GM21447 (cell line): Measurements from ENCODE around the gene SIX5.

Source experiments
- ATAC-seq: cut with Tn5 transposase; IDR thresholded peaks from one replicate; pipeline ENCODE4 v1.9.1; 2021; ENCODE audit not compliant: unreplicated experiment

The SIX5 gene

DNA sequence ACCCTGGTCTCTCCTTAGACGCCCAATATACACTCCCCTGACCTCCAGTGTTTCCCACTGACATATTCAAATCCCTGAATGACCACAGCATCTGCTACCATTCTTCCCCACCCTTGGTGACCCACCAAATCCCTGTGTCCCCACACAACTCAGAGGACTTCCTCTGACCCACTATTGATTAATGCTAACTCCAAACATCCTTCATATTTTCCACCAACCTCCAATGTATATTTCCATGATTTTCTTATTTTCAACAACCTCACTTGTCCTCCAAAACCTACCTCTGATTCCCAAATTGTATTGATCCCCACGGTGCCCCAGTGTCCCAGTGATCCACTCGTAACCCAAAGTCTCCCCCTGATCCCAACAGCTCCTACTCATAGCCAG lies 24.1 kb upstream of the SIX5 start:
- no peak for ATAC-seq

DNA sequence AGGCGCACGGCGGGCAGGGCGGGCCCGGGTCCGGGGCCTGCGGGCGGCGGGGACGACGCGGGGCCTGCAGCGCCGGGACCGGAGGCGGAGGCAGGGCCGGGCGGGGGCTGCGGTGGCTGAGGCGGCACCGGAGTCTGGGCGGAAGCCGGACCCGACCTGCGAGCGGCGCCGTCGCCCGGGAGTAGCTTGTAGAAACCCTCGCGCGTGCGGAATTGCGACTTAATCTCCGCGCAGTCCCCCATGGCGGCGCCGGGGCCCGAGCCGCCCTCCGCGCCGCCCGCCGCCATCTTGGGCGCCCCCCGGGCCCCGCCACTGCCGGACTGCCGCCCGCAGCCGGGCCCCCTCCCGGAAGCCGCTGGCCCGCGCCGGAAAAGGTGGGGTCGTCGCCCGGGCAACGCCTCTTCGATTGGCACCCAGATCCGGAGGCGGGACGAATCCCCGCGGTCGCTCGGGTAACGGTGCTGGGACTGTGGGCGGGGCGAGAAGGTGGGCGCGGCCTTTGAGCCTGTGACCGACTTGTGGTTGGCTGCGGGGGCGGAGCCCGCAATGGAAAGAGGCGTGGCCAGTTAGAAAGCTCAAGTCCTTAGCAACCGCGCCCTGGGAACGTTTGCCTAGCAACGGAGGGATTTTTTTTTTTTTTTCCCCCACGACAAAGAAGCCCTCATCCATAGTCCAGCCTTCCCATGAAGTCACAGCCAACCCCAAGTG lies 23.6 kb upstream of the SIX5 start, which contains the start of gene DMWD:
DMWD (minus strand) TSS at position 376 of the 708 bp plus-strand sequence; CDS start at position 287, 89 bp downstream.
- peak; percentile 90 for ATAC-seq

DNA sequence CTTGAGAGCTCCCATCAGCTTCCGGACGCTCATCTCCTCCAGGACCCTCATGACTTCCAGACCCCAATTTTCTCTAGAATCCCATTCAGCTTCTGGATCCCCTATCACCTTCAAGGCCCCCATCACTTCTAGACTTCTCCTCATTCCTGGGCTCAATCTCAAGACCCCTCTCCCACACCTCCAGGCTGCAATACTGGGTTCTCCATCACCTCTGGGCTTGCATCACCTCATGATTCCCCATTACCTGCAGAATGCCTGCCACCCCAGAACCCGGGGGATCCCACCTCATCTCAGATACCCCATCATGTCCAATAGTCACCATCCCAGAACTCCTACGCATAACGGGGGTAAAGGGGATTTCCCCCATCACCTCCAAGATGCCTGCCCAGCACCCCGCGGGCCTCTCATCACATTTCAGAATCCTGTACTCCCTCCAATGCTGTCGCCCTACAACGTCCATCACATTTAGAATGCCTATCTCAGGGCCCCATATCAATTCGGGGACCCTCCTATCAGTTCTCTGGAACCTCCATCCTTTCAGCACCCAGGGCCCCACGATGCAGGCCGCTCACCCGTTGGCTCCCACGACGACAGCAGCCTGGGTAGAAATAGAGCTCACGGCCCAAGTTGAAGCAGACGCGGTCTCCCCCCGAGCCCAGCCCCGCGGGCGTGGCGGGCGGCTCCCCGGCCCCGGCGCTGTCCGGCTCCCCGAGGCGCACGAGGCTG lies 22.9 kb upstream of the SIX5 start:
- ATAC-seq, result peak; percentile 19

DNA sequence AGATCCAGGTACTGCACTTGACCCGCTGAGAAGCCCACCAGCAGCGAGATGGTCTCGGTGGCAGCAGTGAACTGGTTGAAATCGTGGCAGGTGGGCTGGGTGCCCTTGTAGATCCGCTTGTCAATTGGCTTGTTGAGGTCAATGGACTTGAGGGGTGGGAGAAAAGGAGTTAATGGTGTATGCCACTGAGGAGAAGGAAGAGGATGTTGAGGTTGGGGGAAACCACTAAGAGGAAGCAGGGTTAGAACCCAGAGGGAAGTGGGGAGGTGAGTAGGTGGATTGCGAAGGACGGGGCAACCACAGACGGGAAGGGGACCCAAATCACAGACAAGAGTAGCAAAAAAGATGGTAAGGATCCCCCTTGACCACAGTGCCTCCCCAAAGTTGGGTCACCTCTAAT lies 21.9 kb upstream of the SIX5 start:
- no peak for ATAC-seq

DNA sequence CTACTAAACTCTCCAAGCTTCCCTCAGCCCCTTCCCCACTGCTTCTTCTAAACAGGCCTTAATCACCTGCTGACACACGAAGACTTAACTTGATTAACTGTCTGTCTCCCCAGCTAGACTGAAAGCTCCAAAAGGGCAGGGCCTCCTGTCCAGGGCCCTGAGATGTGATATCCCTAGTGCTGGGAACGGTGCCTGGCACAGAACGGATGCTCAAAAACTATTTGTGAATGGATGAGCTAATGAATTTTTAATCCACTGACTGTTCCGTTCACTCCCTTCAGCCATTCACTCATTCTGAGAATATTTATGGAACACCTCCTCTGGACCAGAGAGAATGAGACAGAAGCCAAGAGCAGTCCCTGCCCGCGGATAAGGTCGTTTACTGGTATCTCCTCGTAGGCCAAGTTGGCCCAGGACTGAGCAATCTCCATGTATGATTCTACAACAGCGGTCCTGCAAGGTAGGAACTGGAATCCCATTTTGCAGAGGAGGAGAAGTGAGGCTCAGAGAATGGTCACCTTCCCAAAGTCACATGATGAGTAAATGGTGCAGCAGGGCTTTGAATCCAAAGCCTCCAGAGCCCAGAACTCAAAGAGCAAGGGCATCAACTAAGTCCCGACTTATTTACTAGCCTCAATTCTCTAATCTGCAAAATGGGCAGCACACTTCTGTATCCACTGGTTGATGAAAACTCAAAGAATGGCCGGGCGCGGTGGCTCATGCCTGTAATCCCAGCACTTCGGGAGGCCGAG lies 20.2 kb upstream of the SIX5 start:
- ATAC-seq, result no peak

DNA sequence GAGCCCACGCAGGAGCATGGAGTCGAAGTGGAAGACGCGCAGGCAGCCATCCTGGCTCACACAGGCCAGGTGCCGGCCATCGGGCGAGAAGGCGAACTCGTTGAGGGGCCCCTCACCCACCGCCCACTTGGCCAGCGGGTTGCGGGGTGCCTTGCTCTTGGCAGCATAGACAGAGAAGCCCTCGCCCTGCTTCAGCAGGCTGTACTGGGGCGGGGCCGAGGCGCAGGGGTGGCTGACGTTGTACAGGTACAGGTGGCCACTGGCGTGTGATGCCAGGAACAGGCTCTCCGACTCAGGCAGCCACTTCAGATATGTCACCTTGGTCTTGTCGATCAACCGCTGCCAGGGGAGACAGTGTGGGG lies 17.5 kb upstream of the SIX5 start:
- ATAC-seq, result no peak

DNA sequence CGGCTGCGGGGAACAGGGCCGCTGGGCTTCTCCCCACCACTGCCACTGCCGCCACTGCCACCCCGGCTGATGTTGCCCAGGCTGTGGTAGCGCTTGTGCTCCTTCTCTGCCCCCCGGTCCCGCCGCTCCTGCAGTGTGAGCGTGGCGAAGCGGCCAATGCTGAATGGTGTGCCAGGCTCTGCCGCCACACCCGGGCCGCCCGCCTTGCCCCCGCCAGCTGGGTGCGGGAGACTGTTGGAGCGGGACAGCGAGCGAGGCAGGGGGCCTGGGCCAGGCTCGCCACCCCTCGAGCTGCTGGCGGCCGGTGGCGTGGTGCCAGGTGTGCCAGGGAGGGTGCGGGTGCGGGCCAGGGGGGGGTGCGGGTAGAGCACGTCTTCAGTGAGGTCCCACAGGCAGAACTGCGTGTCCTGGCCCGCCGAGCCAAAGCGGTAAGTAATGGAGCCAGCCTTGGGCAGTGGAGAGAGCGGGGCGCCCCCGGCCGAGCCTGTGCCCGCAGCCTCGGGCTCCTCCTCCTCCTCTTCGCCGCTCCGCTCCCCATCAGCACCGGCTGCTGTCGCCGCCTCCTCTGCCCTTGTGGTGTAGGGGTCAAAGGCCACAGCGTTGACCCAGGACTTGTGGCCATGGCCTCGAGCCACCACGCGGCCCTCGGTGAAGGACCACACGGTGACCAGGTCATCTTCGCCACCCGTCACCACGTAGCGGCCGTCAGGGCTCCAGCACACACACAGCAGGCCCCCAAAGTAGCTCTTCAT lies 16.9 kb upstream of the SIX5 start:
- no peak for ATAC-seq

DNA sequence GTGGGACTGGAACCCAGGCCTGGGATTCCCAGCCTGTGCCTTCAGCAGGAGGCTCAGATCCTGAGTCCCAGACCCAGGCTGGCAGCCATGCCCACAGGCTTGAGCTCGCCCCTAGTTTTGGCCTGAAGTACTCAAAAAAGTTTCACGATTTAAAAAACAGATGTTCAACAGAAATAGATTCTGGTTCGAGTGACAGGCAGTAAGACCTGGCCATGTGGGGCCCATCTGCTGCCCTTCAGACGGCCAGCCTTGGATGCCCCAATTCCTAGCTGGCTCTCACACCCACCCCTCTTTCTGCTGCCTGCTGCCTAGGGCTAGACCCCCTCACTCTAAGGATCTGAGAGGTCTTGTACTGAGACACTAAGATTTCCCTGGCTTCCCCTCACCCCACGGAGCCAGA lies 16.0 kb upstream of the SIX5 start:
- ATAC-seq, result no peak

DNA sequence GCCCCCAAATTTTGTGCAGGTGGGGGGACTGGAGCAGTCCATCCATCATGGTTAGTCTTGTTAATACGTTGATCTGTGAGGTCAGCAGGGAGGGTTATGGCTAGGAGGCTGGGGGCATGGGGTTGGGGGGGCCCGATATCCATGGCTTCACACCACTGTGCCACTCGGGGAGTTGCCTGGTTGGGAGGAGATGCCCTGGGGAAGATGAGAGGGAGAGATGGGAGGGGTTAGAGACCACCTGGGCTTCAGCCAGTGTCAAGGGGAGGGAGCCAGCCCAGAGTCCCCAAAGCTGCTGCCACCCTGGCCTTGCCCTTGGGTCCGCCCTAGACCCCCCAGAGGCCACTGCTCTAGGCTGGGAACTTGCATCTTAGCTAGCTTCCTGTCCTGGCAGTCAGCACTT lies 15.0 kb upstream of the SIX5 start:
- no peak for ATAC-seq

DNA sequence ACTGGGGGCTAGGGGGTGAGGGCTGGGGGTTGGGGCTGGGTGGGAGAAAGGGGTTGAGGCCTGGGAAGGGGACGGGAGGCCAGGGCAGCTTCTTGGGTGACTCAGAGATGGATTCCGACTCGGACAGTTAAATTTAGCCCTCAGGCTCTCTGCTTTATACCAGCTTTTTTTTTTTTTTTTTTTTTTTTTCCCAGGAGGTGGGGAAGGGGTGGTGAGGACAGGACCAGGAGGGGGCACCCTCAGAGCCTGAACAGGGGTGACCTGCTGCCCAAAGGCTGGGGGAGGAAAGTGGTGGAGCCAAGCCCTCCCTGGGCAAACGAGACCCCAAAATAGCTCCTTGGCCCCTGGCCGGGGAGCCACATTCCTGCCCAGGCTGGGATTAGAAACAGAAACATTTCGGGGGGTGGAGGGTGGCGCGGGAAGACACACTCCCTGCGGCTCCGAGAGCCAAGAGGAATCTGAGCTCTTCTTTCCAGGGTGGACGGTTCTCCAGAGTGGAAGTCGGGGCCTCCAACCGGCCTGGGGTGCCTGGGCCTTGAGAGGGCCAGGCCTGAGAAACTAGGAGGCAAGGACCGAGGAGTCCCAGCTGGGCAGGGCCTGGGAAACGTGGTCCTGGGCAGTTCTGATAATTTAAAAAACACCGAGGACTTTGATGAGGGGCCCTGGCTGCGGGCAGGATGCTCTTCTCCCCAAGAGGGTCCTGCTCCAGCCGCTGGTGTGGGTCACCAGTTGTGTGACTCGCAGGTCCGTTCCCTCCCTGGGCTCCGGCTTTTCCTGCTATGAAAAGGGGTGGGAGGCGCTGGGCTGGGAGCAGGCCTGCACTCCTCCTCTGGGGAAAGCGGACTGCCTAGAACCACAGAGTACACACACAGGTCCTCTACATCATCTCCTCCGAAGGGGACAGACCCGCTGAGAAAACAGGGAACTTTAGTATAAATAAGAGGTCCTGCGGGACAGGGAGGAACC lies 14.1 kb upstream of the SIX5 start:
- no peak for ATAC-seq

DNA sequence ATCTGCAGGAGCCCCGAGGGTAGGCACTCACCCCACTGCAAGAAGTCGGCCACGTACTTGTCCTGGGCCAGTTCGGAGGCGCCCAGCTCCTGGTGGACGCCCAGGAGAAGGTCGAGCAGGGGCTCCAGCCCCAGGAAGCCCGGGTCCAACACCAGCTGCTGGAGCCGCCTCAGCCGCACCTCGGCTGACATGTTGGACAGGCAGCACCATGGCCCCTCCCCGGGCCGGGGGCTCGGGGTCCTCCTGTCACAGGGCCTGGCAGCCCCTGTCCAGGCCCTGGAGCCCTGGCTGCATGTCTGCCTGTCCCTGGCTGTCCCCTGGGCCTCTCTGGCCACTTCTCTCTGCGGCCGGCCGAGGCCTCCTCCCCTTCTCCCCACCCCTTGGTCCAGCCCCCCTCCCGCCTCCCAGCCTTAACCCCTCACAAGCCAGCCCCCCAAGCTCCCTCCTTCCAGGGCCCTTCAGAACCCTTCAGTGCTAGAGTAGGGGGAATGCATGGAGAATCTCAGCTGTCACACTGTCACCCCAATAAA lies 13.2 kb upstream of the SIX5 start, which contains the start of gene DMPK:
DMPK (minus strand) TSS at position 329 of the 530 bp plus-strand sequence; CDS start at position 191, 138 bp downstream.
- no peak for ATAC-seq

DNA sequence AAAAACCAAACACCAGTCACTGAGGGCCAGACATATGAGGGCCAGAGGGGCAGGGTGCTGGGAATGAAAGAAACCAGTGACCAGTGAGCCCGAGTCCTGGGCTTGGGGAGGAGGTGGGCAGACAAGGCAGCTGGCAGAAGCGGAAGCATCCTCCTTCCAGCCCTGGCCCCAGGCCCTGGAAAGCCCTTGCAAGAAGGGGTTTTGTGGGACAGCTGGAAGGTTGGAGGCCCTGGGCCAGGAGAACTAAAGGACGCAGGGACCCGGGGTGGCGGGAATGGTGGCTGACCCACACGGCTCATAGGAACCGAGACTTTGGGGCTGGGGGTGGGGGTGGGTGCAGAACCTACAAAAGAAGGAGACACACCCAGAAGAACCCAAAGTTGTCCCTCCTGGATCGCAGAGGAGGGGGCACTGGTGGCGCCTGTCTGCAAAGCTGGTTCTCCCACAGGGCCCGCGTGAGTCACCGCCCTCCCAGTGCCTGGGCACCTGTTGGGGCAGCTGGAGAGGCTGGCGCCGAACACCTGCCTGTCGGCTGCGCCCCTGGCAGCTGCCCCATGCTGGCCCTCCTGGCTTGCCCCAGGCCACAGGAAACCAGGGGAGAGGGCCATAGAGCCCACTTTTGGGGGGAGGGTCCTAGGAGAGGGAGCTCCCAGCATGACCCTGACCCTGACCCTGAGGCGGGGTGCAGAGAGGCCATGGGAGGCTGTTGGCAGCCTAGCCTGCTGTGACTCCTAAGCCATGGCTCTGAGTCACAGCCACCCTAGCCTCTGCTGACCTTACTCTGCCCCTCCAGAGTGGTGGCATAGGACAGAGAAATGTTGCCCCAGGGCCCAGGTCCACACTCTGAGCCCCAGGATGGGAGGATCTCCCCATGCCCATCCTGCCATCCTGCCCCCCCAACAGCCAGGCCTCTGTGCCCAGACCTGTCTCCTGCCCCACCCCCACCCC lies 12.4 kb upstream of the SIX5 start:
- ATAC-seq, result no peak

DNA sequence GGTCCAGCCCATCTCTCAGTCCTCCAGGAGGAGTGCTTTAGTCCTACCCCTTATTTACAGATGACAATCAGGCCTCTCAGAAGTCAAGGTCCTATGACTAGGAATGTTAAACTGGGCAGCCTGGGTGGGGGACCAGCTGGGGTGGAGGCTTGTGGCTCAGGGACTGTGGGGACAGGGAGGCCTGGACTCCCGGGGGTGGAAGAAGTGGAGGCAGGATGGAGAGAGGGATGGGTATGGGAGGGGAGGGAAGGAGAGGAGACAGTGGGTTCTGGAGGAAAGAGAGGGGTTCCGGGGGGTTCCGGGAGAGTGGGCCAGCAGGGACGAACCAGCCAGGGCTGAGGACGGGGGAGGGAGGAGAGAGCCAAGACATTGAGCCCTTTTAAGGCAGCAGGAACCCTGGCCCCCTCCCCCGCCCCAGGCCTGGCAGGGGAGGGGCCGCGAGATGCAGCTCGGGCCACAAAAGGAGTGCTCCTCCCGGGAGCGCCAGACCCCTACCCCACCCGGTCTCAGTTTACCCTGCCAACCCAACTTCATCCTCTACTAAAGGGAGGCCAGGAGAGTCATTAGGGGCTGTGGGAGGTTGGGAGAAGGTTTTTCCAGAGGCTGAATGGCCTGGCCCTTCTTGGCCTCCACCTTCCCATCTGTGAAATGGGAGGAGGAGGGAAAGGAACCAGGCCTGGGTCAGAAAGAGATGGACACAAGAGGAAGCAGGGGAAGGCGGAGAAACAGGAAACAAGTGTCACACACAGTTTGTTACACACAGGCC lies 11.6 kb upstream of the SIX5 start:
- ATAC-seq, result no peak

DNA sequence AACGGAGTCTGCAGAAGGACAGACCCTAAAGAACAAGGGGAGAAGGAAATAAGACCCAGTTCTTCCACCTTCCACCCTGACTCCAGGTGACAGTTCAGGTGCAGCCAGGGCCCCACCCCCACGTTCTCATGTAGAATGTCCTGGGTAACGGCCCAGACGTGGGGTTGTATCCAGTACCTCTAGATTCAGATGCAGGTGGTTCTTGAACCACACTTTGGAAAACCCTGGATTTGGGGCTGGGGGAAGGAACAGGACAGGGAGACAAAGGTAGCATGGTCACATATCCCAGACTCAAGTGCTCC lies 11.0 kb upstream of the SIX5 start:
- no peak for ATAC-seq

DNA sequence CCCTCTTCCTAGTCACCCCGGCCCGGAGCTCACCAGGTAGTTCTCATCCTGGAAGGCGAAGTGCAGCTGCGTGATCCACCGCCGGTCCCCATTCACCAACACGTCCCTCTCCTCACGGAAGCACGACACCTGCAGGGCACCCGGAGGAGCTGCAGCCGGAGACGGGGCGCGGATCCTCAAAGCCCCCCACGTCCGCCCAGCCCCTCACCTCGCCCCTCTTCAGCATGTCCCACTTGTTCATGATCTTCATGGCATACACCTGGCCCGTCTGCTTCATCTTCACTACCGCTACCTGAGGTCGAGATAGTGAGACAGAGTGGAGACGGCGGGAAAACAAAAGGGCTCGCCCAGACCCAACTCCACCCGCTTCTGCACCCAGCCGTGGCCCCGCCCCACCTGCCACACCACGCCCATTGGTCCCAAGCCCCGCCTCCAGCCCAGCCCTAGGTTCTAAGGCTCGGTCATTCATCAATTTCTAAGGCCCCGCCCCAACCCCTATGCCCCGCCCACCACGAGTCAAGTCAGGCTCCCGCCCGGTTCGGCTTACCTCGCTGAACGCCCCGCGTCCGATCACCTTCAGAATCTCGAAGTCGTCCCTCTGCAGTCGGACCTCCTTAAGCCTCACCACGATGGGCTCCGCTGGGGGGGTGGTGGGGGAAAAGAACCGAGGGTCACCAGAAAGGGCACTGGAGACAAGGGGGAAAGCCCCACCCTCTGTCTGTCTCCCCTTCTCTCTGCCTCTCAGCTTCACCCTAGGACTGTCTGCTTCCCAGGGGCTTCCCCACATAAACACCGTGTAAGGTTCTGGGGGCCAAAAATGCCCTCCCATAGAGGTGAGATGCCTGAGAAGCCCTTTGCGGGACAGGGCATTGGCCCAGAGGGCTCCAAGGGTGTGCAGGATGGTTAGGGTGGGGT lies 10.4 kb upstream of the SIX5 start:
- peak; percentile 85 for ATAC-seq

DNA sequence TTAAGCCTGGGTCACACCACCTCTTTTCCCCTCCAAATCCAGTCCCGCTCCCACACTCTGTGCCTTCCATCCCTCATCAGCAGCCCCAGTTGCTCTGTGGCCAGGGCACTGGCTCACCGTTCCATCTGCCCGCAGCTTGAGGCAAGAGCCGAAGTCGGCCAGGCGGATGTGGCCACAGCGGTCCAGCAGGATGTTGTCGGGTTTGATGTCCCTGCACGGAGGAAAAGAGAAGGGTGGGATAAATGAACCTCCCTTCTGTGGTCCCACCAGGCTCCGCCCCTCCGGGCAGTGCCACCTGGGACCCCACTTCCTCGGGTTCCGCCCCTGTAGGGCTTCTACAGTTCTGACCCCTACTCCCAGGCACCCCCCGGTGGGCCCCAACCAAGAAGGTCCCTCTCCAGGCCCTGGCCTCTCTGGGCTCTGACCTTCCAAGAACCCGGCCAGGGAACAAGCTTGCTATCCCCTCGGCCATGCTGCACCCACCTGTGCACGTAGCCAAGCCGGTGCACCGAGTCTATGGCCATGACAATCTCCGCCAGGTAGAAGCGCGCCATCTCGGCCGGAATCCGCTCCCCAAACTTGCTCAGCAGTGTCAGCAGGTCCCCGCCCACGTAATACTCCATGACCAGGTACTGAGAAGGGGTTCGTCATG lies 9.1 kb upstream of the SIX5 start:
- no peak for ATAC-seq
